ENCODE data around the gene OGFOD1. TPM values are rescaled to one million over a fixed set of nuclear protein-coding genes. Genes with fewer than 3 reads are reported as not detected.

Gene OGFOD1
- total RNA-seq, 1 experiment from 2014 or later: 51.6 TPM

- ChIA-PET POLR2A (interaction anchor here (1.3 kb wide), 1 partner anchor 13 kb away, joined by 4 read pairs; no protein-coding TSS in a partner anchor), RAD21 (ENCODE audit: low non-redundant PET in 1 of 2, low total read pairs in 2 of 2, uncharacterized antibody in 2 of 2, unreplicated experiment in 2 of 2) (no interaction called here), CTCF (no interaction called here)
- Histone ChIP-seq H3K9me2 (ENCODE audit: insufficient read depth) (no peaks in the 10 kb centered on the region), H3K9me3 (ENCODE audit: control insufficient read depth in 1 of 2, insufficient read depth in 1 of 2, low read depth in 1 of 2, low read length in 2 of 2) (no peaks in the 10 kb centered on the region), H3K9ac (ENCODE audit: low read length) (peak overlapping the region; percentile 67), H3K79me2 (ENCODE audit: insufficient read depth, low read length) (no peaks in the 10 kb centered on the region), H3K27ac (ENCODE audit: low read depth, low read length) (peak overlapping the region; percentile 71), H3K4me2 (ENCODE audit: low read length) (peak overlapping the region; percentile 92), H2AFZ (ENCODE audit: low read depth, low read length, poor library complexity, severe bottlenecking) (peak overlapping the region; percentile 58), H3K4me3 (replicated peaks in 1 of 2; ENCODE audit: low read depth in 1 of 2, low read length in 2 of 2) (peak overlapping the region; percentile 72 to 90), H3K4me1 (ENCODE audit: control insufficient read depth in 1 of 2, insufficient read depth in 2 of 2, low read length in 2 of 2) (peaks cover 21 to 29% of the 10 kb centered on the region in 2 experiments), H3K27me3 (ENCODE audit: insufficient read depth, low read length) (no peaks in the 10 kb centered on the region), H4K20me1 (ENCODE audit: insufficient read depth) (no peaks in the 10 kb centered on the region), H3K36me3 (ENCODE audit: control insufficient read depth in 1 of 2, insufficient read depth in 2 of 2, low read length in 2 of 2) (no peaks in the 10 kb centered on the region)
- DNase-seq (ENCODE audit: low read depth, low spot score) (no peak), ATAC-seq (no peak; the same call in 1 of the 2 replicates)
- BruUV-seq (replicated peaks): no TSS peak
- intact Hi-C loops (cut with micrococcal nuclease): no loop called here
- TF ChIP-seq YY1 (IDR thresholded peaks at IDR 0.05; ENCODE audit: extremely low read depth, insufficient replicate concordance, low read depth, low read length): no peak
- no peak for TF ChIP-seq CEBPB (IDR thresholded peaks at IDR 0.05; ENCODE audit: low read depth)
- no peak for TF ChIP-seq EGR1 (IDR thresholded peaks at IDR 0.05; ENCODE audit: low read depth)
- no peak for TF ChIP-seq SIN3A (IDR thresholded peaks at IDR 0.05; ENCODE audit: low read depth)
- no peak for TF ChIP-seq EZH2 (IDR thresholded peaks at IDR 0.05)
- TF ChIP-seq RAD21 (IDR thresholded peaks at IDR 0.05; ENCODE audit: low read depth): no peak
- TF ChIP-seq SRF (IDR thresholded peaks at IDR 0.05; ENCODE audit: low read depth): no peak
- no peak for TF ChIP-seq POLR2AphosphoS5 (IDR thresholded peaks at IDR 0.05; ENCODE audit: low read depth, low read length)
These were observed 68.9 kb downstream of the OGFOD1 start for GRCh38 chr16:56520251-56520577.

GRCh38 chr16:56525236-56525635 lies 73.9 kb downstream of the OGFOD1 start:
- H3K9me2 ChIP-seq (ENCODE audit: insufficient read depth): no peaks in the 10 kb centered on the region
- no peaks in the 10 kb centered on the region for H3K79me2 ChIP-seq (ENCODE audit: insufficient read depth, low read length)
- H3K27me3 ChIP-seq (ENCODE audit: insufficient read depth, low read length): no peaks in the 10 kb centered on the region; the same call in 1 of the 2 replicates
- H4K20me1 ChIP-seq (ENCODE audit: insufficient read depth): no peaks in the 10 kb centered on the region
- intact Hi-C loops (cut with micrococcal nuclease): no loop called here
- H3K4me1 ChIP-seq (ENCODE audit: control insufficient read depth in 1 of 2, insufficient read depth in 2 of 2, low read length in 2 of 2): peaks cover 4 to 6% of the 10 kb centered on the region in 2 experiments
- no peaks in the 10 kb centered on the region for H3K36me3 ChIP-seq (ENCODE audit: control insufficient read depth in 1 of 2, insufficient read depth in 2 of 2, low read length in 2 of 2)
- no peaks in the 10 kb centered on the region for H3K9me3 ChIP-seq (ENCODE audit: control insufficient read depth in 1 of 2, insufficient read depth in 1 of 2, low read depth in 1 of 2, low read length in 2 of 2)
- ATAC-seq (no peak), DNase-seq (ENCODE audit: low read depth, low spot score) (no peak)
- POLR2A ChIA-PET: no interaction called here
- CTCF ChIA-PET: no interaction called here
- TF ChIP-seq ELF1 (IDR thresholded peaks at IDR 0.05; ENCODE audit: borderline replicate concordance, low read depth): no peak
- TF ChIP-seq FOSL1 (IDR thresholded peaks at IDR 0.05; ENCODE audit: low read depth): no peak
- TF ChIP-seq RAD21 (IDR thresholded peaks at IDR 0.05; ENCODE audit: low read depth): no peak
- TF ChIP-seq ATF3 (IDR thresholded peaks at IDR 0.05): no peak
- no peak for TF ChIP-seq POLR2A (IDR thresholded peaks at IDR 0.05; ENCODE audit: borderline replicate concordance, extremely low read depth, insufficient read depth, insufficient read length)
- no peak for TF ChIP-seq CEBPB (IDR thresholded peaks at IDR 0.05; ENCODE audit: low read depth)
- TF ChIP-seq JUND (IDR thresholded peaks at IDR 0.05): no peak
- TF ChIP-seq SIN3A (IDR thresholded peaks at IDR 0.05; ENCODE audit: low read depth): no peak
- no peak for TF ChIP-seq MAX (IDR thresholded peaks at IDR 0.05)
- TF ChIP-seq POLR2AphosphoS5 (IDR thresholded peaks at IDR 0.05; ENCODE audit: low read depth, low read length): no peak
- no peak for TF ChIP-seq EGR1 (IDR thresholded peaks at IDR 0.05; ENCODE audit: low read depth)
- TF ChIP-seq ZNF274 (IDR thresholded peaks at IDR 0.05; ENCODE audit: low read depth, low read length): no peak
- TF ChIP-seq SP1 (IDR thresholded peaks at IDR 0.05; ENCODE audit: low read depth): no peak
- TF ChIP-seq CTCF (IDR thresholded peaks at IDR 0.05 in 2 of 3, conservative IDR thresholded peaks at IDR 0.05 in 1 of 3; ENCODE audit: borderline replicate concordance in 1 of 3, insufficient read depth in 1 of 3, low read depth in 2 of 3, low read length in 2 of 3): no peak
- TF ChIP-seq YY1 (IDR thresholded peaks at IDR 0.05; ENCODE audit: extremely low read depth, insufficient replicate concordance, low read depth, low read length): no peak
- H2AFZ ChIP-seq (ENCODE audit: low read depth, low read length, poor library complexity, severe bottlenecking): no peak overlapping the region
- no peak overlapping the region for H3K9ac ChIP-seq (ENCODE audit: low read length)
- no peak overlapping the region for H3K4me3 ChIP-seq (replicated peaks in 1 of 2; ENCODE audit: low read depth in 1 of 2, low read length in 2 of 2)
- RAD21 ChIA-PET (ENCODE audit: low non-redundant PET in 1 of 2, low total read pairs in 2 of 2, uncharacterized antibody in 2 of 2, unreplicated experiment in 2 of 2): no interaction called here
- BruUV-seq (replicated peaks): no TSS peak
- H3K4me2 ChIP-seq (ENCODE audit: low read length): no peak overlapping the region
- H3K27ac ChIP-seq (ENCODE audit: low read depth, low read length): no peak overlapping the region

All from HCT116 (cell line).